Measurements from ENCODE around the gene ARHGAP8. TPM values are rescaled to one million over a fixed set of nuclear protein-coding genes. Genes with fewer than 3 reads are reported as not detected.
A peak's percentile ranks its signal among the peaks of the same experiment; 100 is the strongest.

ARHGAP8 gene
- total RNA-seq, 1 donor from 2014 or later = 0.25 TPM

DNA sequence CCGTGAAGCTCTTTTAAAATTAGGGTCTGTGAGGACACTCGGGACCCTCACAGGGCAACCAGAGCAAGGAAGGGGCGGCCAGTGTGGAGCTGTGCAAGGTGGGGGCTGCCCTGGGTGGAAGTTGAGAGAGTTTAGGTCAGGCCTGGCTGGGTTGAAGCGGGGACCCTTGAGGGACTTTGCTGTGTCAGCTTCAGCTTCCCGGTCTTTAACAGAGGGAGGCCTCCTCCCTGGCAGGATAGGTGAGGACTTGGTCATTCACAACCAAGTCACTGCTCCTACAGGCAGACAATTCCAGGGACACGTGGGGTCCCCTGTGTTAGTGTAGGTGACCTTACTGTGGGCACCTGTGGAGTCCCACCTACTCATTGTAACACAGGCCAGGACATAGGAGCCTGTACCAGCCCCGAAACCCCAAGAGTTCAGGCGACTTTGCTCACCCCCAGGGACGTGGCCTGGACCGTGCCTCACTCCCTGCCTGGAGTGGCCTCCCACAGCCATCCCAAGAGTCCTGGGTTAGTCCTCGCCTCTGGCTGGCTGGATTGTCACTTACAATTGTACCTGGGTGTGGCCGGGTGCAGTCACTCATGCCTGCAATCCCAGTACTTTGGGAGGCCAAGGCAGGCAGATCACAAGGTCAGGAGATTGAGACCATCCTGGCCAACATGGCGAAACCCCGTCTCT is 18.8 kb upstream of the ARHGAP8 start:
- Mint-ChIP-seq H3K27ac (ENCODE audit: unreplicated experiment) (no peak overlapping the region), H3K4me1 (ENCODE audit: low read depth) (peaks cover 4% of the 10 kb centered on the region)
- DNase-seq (ENCODE audit: low spot score) = no peak

DNA sequence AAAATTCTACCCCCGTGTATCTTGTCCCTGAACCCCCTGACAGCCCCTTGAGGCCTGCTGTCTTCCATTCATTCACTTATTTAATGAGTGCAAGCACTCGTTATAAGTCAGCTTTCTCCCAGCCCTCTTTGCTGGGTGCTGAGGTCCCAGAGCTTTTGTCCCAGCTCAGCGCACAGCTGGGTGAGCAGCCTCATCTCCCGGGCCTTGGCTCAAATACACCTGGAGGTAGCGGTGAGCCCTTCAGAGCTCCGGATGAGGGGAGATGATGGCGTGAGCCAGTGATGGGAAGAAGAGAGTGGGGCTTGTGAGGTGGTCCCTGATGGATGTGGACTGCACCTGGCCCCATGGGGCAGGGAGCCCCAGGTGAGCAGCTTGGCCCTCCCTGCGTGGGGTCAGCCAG is 18.1 kb upstream of the ARHGAP8 start:
- Mint-ChIP-seq H3K27ac (ENCODE audit: unreplicated experiment) (peak overlapping the region; percentile 17), H3K4me1 (ENCODE audit: low read depth) (peaks cover 4% of the 10 kb centered on the region), H3K4me3 (ENCODE audit: unreplicated experiment) (no peak overlapping the region), H3K36me3 (ENCODE audit: low read depth) (peaks cover 1% of the 10 kb centered on the region), H3K9me3 (ENCODE audit: low read depth) (no peaks in the 10 kb centered on the region), H3K27me3 (ENCODE audit: low read depth) (peaks cover 1% of the 10 kb centered on the region)
- TF ChIP-seq, protein P1, sequence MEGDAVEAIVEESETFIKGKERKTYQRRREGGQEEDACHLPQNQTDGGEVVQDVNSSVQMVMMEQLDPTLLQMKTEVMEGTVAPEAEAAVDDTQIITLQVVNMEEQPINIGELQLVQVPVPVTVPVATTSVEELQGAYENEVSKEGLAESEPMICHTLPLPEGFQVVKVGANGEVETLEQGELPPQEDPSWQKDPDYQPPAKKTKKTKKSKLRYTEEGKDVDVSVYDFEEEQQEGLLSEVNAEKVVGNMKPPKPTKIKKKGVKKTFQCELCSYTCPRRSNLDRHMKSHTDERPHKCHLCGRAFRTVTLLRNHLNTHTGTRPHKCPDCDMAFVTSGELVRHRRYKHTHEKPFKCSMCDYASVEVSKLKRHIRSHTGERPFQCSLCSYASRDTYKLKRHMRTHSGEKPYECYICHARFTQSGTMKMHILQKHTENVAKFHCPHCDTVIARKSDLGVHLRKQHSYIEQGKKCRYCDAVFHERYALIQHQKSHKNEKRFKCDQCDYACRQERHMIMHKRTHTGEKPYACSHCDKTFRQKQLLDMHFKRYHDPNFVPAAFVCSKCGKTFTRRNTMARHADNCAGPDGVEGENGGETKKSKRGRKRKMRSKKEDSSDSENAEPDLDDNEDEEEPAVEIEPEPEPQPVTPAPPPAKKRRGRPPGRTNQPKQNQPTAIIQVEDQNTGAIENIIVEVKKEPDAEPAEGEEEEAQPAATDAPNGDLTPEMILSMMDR (IDR thresholded peaks at IDR 0.05) = no peak
- no peak for DNase-seq (ENCODE audit: low spot score)

More for the DNA sequence above, 18.8 kb upstream of the ARHGAP8 start:
- Mint-ChIP-seq H3K27me3 (ENCODE audit: low read depth) (peaks cover 1% of the 10 kb centered on the region), H3K9me3 (ENCODE audit: low read depth) (no peaks in the 10 kb centered on the region), H3K36me3 (ENCODE audit: low read depth) (peaks cover 1% of the 10 kb centered on the region), H3K4me3 (ENCODE audit: unreplicated experiment) (no peak overlapping the region)
- TF ChIP-seq, protein P1 (IDR thresholded peaks at IDR 0.05) = no peak

DNA sequence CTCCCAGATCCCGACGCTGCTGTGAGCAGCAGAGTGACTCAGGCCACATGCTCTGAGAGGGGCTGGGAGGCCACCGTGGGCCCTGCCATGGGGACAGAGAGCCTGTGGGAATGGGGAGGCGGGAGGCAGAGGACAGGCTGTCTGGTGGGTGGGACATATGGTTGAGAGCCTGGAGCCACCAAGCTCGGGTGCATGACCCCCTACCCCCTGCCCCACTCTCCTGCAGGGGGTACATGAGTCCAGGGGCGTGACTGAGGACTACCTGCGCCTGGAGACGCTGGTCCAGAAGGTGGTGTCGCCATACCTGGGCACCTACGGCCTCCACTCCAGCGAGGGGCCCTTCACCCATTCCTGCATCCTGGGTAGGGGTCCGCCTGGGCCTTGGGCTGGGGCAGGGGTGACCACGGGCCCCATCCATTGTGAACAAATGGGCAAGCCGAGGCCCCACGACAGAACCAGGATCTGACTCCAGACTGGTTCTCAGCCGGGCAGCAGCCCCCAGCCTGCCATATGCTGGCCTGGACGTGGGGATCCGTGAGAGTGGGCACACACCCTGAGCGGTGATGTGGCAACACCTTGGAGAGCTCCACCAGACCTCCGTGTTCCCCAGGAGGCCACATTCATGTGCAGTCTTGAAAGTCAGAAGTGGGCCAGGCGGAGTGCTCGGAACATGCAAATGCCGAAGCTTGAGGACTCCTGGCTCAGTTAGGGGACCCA is 17.4 kb upstream of the ARHGAP8 start:
- Mint-ChIP-seq H3K27ac (ENCODE audit: unreplicated experiment) (no peak overlapping the region), H3K4me3 (ENCODE audit: unreplicated experiment) (no peak overlapping the region), H3K4me1 (ENCODE audit: low read depth) (peaks cover 6% of the 10 kb centered on the region), H3K27me3 (ENCODE audit: low read depth) (peaks cover 1% of the 10 kb centered on the region), H3K9me3 (ENCODE audit: low read depth) (no peaks in the 10 kb centered on the region), H3K36me3 (ENCODE audit: low read depth) (peaks cover 1% of the 10 kb centered on the region)
- no peak for DNase-seq (ENCODE audit: low spot score)
- TF ChIP-seq, protein P1 (IDR thresholded peaks at IDR 0.05) = no peak

DNA sequence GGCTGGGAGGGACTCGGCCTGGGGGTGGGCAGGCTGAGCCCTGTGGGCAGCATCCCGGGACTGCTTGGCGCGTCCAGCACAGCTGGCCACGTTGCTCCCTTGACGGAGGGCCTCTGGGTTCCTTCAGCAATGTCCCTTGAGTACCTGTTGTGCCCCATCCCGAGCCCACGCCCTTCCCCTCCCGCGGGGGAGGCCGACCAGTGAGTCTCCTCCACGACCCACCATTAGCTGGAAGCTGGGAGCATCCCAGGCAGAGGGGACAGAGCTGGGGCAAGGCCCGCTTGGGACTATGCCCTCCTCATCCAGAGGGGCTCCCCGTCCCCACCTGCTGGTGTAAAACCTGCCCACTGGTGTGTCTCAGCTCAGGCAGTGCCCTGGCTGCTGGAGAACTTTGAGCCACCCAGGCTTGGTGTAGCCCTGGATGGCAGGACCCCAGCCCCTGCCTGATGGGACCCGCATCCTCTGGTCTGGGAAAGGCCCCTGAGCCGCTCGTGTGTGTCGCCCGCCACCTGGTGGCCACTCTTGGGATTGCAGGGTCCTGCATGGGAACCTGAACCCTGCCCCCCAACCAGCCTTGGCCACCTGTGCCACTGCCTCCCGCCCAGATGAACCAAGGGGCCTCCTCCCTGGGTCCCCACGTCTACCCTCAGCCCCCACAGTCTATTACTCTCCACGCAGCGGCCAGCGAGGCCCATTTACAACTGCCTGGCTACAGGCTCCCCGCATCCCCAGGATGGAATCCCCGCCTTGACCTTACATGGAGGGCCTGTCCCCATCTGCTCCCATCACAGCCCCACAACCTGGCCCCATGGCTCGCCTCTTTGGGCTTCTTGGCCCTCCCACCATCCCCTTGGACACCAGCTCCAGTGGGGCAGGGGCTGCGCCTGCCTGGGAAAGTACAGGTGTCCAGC is 16.6 kb upstream of the ARHGAP8 start:
- Mint-ChIP-seq H3K36me3 (ENCODE audit: low read depth) (peaks cover under 1% of the 10 kb centered on the region), H3K27me3 (ENCODE audit: low read depth) (peaks cover 3% of the 10 kb centered on the region), H3K27ac (ENCODE audit: unreplicated experiment) (peak overlapping the region; percentile 45), H3K4me1 (ENCODE audit: low read depth) (peaks cover 8% of the 10 kb centered on the region), H3K4me3 (ENCODE audit: unreplicated experiment) (no peak overlapping the region), H3K9me3 (ENCODE audit: low read depth) (no peaks in the 10 kb centered on the region)
- TF ChIP-seq, protein P1 (IDR thresholded peaks at IDR 0.05) = peak; percentile 98
- DNase-seq (ENCODE audit: low spot score) = no peak

All from chondrocyte (in vitro differentiated cells).